ENCODE measurements around the gene SH3RF1.

Gene SH3RF1

DNA sequence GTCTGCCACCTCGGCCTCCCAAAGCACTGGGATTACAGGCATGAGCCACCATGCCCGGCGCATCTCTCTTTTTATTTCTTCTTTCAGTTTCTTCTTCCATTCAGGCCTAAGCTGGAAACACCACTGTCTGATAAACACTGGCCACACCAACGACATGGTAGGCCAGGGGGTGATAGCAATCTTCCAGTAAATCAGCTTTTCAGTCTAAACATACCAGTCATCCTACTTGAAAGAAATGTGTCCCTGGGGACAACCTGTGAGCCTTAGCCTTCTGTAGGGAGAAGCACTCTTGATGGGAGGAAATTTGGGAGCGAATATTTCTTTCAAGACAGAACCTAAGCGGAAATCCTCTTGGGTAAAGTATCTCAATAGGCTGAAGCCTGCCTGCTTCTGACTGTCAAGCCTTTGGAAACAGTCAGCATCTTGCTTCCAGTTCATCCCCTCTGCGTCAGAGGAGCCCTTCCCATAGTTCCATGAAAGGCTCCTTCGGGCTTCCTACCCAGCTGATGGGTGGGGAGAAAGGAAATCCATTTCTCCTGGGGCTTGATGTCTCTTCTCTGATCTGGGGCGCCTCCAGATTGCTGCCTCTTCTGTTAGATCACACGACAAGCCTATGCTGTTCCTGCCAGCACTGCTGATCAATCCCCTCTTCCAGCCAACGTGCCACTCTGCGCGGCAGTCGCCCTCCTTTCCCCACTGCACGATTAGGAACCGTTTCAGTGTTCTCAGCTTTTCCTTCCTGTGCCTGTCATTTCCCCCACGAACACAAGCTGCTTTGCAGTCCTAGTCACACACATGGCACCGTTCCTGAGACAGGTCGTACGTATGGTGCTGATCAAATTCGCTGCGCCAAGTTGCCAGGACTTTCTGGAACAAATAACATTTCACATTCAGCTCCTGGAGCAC, 211.2 kb downstream of the SH3RF1 start:
- no peak for TF ChIP-seq CTCF (conservative IDR thresholded peaks at IDR 0.05; ENCODE audit: control insufficient read depth, insufficient read depth, low read depth, low read length)
- H3K4me3 ChIP-seq (ENCODE audit: control insufficient read depth, low read depth, low read length) = no peak overlapping the region
- DNase-seq (ENCODE audit: low read depth) = peak; percentile 75

- H3K4me3 ChIP-seq (ENCODE audit: control insufficient read depth, low read depth, low read length) = no peak overlapping the region
- TF ChIP-seq CTCF (conservative IDR thresholded peaks at IDR 0.05; ENCODE audit: control insufficient read depth, insufficient read depth, low read depth, low read length) = no peak
- DNase-seq (ENCODE audit: low read depth) = no peak
These were observed 212.4 kb downstream of the SH3RF1 start for GRCh38 chr4:169058312-169058711.

DNA sequence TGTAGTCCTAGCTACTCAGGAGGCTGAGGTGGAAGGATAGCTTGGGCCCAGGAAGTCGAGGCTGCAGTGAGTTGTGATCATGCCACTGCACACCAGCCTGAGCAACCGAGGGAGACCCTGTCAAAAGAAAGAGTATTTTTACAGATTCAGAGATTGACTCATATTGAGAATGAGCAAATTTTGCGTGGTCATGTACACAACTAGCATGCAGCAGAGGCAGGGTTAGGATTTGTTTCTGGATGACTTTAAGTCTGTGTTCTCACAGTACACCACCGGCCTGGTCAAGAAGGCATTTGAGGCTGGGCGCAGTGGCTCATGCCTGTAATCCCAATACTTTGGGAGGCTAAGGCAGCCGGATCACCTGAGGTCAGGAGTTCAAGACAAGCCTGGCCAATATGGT, 215.9 kb downstream of the SH3RF1 start:
- DNase-seq (ENCODE audit: low read depth) = no peak
- no peak overlapping the region for H3K4me3 ChIP-seq (ENCODE audit: control insufficient read depth, low read depth, low read length)
- no peak for TF ChIP-seq CTCF (conservative IDR thresholded peaks at IDR 0.05; ENCODE audit: control insufficient read depth, insufficient read depth, low read depth, low read length)

DNA sequence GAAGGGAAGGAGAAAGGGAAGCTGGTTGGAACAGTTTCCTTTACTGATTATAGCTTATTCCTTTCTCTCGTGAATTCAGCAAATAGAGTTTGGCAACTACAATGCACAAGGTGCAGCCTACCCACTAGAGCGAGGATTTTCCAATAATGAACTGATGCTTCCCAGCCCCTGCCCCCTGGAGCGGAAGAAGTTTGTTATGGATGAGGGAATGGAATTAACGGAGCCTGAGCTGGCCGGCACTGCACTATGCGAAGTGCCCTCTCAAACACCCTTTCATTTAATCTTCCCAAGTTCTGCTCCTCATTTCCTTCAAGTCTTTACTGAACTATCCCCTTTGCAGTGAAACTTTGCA, 218.2 kb downstream of the SH3RF1 start:
- DNase-seq (ENCODE audit: low read depth) = no peak

DNA sequence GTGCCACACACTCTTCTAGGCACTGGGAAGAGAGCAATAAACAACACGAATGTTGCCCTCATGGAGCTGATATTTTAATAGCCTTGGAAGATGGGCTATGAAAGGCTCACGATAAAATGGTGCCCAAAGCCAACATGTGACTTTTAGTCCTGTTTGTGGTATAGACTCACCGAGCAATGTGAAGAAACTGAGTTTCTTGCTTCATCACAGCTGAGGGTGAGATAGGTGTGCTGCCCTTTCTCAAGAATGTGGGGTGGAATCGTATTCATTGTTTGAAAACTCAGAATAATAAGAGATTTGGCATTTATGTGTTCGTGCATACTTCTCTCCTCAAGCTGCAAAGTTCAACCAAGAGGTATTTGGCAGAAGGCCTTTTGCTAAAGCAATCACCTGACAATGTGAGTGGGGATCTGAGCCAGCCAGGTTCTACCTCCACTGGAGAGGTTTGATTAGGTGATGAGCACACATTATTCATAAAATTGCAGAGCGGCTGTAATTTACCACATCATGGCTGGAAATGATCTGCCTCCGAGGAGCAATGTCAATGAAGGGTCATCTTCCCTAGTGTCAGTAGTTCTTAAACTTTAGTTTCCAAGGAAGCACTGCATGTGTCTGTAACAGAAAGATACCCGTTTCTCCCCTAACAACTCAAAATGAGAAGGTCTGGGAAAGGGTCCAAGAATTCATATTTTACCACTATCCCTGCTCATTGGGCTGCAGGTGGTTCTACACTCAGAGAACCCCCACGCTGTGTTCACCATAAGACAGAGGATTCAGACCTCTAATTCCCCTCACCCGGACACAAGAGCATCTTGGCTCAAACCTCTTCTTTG, 218.8 kb downstream of the SH3RF1 start:
- no peak overlapping the region for H3K4me3 ChIP-seq (ENCODE audit: control insufficient read depth, low read depth, low read length)
- TF ChIP-seq CTCF (conservative IDR thresholded peaks at IDR 0.05; ENCODE audit: control insufficient read depth, insufficient read depth, low read depth, low read length) = no peak
- no peak for DNase-seq (ENCODE audit: low read depth)

More for the DNA sequence above, 218.2 kb downstream of the SH3RF1 start:
- TF ChIP-seq CTCF (conservative IDR thresholded peaks at IDR 0.05; ENCODE audit: control insufficient read depth, insufficient read depth, low read depth, low read length) = no peak
- H3K4me3 ChIP-seq (ENCODE audit: control insufficient read depth, low read depth, low read length) = no peak overlapping the region

DNA sequence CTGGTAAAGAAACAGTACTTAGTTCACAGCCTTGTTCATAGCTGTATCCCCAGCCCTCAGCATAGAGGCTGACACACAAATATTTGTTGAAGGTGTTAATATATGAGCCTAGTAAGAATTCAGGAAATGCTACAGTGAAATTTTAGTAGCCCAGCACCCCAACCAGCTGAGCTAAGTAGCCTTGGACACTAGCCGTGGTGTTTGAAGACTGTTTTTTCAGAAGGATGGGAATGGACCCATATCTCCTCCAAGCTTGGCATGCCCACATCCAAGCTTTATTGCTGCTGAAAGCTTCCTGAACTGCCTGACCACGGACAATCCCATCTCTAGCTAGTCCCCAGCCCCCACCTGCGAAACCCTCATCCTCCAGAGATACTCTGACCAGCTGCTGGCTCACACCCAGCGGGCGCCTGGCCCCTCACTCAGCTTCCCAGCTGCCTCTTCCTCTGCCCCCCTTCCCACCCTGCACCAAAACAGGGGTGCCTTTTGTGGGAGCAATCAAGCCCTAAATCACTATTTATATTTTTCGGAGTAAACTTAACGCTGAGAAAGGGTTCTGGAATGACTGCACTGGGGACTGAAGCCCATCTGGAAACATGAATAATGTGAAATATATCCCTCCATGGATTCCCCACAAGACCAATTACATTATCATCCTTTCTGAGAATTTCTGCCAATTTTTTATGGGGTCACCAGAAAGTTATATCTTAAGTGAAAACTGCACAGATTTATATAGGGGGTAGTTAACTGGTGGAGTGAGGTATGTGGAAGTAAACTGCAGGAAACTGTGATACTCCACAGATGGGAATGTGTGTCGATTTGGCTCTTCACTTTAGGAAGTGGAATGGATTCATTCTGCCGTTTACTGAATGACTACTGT, 219.6 kb downstream of the SH3RF1 start:
- no peak overlapping the region for H3K4me3 ChIP-seq (ENCODE audit: control insufficient read depth, low read depth, low read length)
- DNase-seq (ENCODE audit: low read depth) = no peak
- TF ChIP-seq CTCF (conservative IDR thresholded peaks at IDR 0.05; ENCODE audit: control insufficient read depth, insufficient read depth, low read depth, low read length) = no peak

Measured in fibroblast of mammary gland (primary cell).